Tibial nerve (tissue), 4 donors: ENCODE data around the gene NFKBIE. TPM values are rescaled to one million over a fixed set of nuclear protein-coding genes. Genes with fewer than 3 reads are reported as not detected.

Source experiments
- DNase-seq, 2 donors: peaks; one replicate each; pipeline ENCODE4 v3.0.0-alpha.2; 2019; ENCODE audit warnings: low spot score in 2 of 2
- H3K27ac ChIP-seq, 4 donors: fragments of 200-600 bp; sonication (generic) in 3 of 4; one replicate each; pipeline ENCODE4 v1.5.1; 2017 to 2019; ENCODE audit warnings: mild to moderate bottlenecking in 1 of 4
- H3K27me3 ChIP-seq, 2 donors: fragments of 200-600 bp; sonication (generic) in 1 of 2; one replicate each; pipeline versions ENCODE4 v1.5.1 to v1.6.0; 2017 to 2019
- H3K36me3 ChIP-seq, 3 donors: fragments of 200-600 bp; sonication (generic); one replicate each; pipeline ENCODE4 v1.5.1; 2018 to 2019
- H3K4me1 ChIP-seq, 4 donors: fragments of 200-600 bp; sonication (generic) in 3 of 4; one replicate each; pipeline ENCODE4 v1.5.1; 2017 to 2019
- H3K4me3 ChIP-seq, 4 donors: fragments of 200-600 bp; sonication (generic) in 3 of 4; one replicate each; pipeline ENCODE4 v1.5.1; 2017 to 2019; ENCODE audit warnings: mild to moderate bottlenecking in 1 of 4, moderate library complexity in 1 of 4
- H3K9me3 ChIP-seq, 4 donors: fragments of 200-600 bp; sonication (generic) in 3 of 4; one replicate each; pipeline ENCODE4 v1.5.1; 2017 to 2019
- EP300 ChIP-seq, 2 donors: sonication (generic); formaldehyde crosslinking; IDR thresholded peaks; one replicate each; pipeline ENCODE4 v1.6.1; 2017; ENCODE audit warnings: antibody characterized with exemption in 2 of 2, mild to moderate bottlenecking in 1 of 2
- POLR2A ChIP-seq, 2 donors: fragments of 450-650 bp; IDR thresholded peaks; one replicate each; pipeline ENCODE4 v1.6.1; 2017; ENCODE audit warnings: antibody characterized with exemption in 2 of 2, mild to moderate bottlenecking in 2 of 2, moderate library complexity in 2 of 2
- WGBS, 2 donors: methylation state at CpG; one replicate each; pipeline ENCODE4 v1.1.5; 2018; 5-methylcytosine and 5-hydroxymethylcytosine counted together
- total RNA-seq, 4 donors: library from RNA; depleted of rRNA; stranded (reverse); fragments of >200 nt; gene quantifications; one replicate each; pipeline ENCODE4 v1.1.0, GENCODE V29; 2016
- TF ChIP-seq, protein P1 (sequence below), 5 experiments: fragments of 200-600 bp in 3 of 5; fragments of 450-650 bp in 2 of 5; sonication (generic) in 3 of 5; IDR thresholded peaks; one replicate each; pipeline ENCODE4 v1.5.1; 2016 to 2019; ENCODE audit warnings: antibody characterized with exemption in 5 of 5, mild to moderate bottlenecking in 3 of 5, moderate library complexity in 2 of 5

The NFKBIE gene
- total RNA-seq, 4 donors from 2014 or later = 12.7 to 20.7 (median 16.0) TPM

GRCh38 chr6:44223319-44224028 is 41.9 kb downstream of the NFKBIE start, which contains the start of gene SLC29A1:
SLC29A1 (plus strand) TSS chr6:44223595; CDS start chr6:44227314, 3,719 bp downstream.
- 1% methylated on average over 30 to 36 of the region's 73 CpGs for WGBS, 2 donors
- DNase-seq = peak; percentile 71 to 76
- Histone ChIP-seq H3K27ac (peak within 1 kb of the TSS; percentile 60 to 90 (median 82)), H3K4me1 (peaks cover 0 to 93% (median 51%) of the 10 kb centered on the region in 4 donors), H3K4me3 (peak within 1 kb of the TSS; percentile 44 to 78 (median 61)), H3K9me3 (no peaks in the 10 kb centered on the region), H3K36me3 (no peaks in the 10 kb centered on the region), H3K27me3 (no peaks in the 10 kb centered on the region)
- TF ChIP-seq, protein P1, sequence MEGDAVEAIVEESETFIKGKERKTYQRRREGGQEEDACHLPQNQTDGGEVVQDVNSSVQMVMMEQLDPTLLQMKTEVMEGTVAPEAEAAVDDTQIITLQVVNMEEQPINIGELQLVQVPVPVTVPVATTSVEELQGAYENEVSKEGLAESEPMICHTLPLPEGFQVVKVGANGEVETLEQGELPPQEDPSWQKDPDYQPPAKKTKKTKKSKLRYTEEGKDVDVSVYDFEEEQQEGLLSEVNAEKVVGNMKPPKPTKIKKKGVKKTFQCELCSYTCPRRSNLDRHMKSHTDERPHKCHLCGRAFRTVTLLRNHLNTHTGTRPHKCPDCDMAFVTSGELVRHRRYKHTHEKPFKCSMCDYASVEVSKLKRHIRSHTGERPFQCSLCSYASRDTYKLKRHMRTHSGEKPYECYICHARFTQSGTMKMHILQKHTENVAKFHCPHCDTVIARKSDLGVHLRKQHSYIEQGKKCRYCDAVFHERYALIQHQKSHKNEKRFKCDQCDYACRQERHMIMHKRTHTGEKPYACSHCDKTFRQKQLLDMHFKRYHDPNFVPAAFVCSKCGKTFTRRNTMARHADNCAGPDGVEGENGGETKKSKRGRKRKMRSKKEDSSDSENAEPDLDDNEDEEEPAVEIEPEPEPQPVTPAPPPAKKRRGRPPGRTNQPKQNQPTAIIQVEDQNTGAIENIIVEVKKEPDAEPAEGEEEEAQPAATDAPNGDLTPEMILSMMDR (IDR thresholded peaks at IDR 0.05) = peak in 4 of 5 experiments; percentile 7 to 32 (median 14)
- TF ChIP-seq EP300 (IDR thresholded peaks at IDR 0.05) = peak in 1 of 2 donors; percentile 42
- TF ChIP-seq POLR2A (IDR thresholded peaks at IDR 0.05) = peak in 1 of 2 donors; percentile 30

- no peaks in the 10 kb centered on the region for H3K36me3 ChIP-seq
- DNase-seq = no peak
- no peaks in the 10 kb centered on the region for H3K9me3 ChIP-seq
- peaks cover 0 to 93% (median 55%) of the 10 kb centered on the region in 4 donors for H3K4me1 ChIP-seq
- WGBS, 2 donors = 21 to 23% methylated on average over 26 of the region's 26 CpGs
- peak overlapping the region; percentile 60 to 90 (median 82) for H3K27ac ChIP-seq
- TF ChIP-seq EP300 (IDR thresholded peaks at IDR 0.05) (no peak), POLR2A (IDR thresholded peaks at IDR 0.05) (no peak)
- TF ChIP-seq, protein P1 (IDR thresholded peaks at IDR 0.05) = no peak
- H3K4me3 ChIP-seq = peak overlapping the region; percentile 24 to 78 (median 61)
- no peaks in the 10 kb centered on the region for H3K27me3 ChIP-seq
Measured at GRCh38 chr6:44222486-44223318, 42.6 kb downstream of the NFKBIE start.

GRCh38 chr6:44221961-44222335 is 43.4 kb downstream of the NFKBIE start:
- H3K27ac ChIP-seq = peak overlapping the region; percentile 60 to 90 (median 82)
- peak overlapping the region in 1 of 4 donors; percentile 75 for H3K4me3 ChIP-seq
- H3K9me3 ChIP-seq = no peaks in the 10 kb centered on the region
- peaks cover 0 to 93% (median 47%) of the 10 kb centered on the region in 4 donors for H3K4me1 ChIP-seq
- no peaks in the 10 kb centered on the region for H3K36me3 ChIP-seq
- 45 to 47% methylated on average over 2 of the region's 2 CpGs for WGBS, 2 donors
- TF ChIP-seq POLR2A (IDR thresholded peaks at IDR 0.05) (no peak), EP300 (IDR thresholded peaks at IDR 0.05) (no peak)
- TF ChIP-seq, protein P1 (IDR thresholded peaks at IDR 0.05) = no peak
- DNase-seq = no peak
- H3K27me3 ChIP-seq = no peaks in the 10 kb centered on the region

- 3 to 10% methylated on average over 4 of the region's 4 CpGs for WGBS, 2 donors
- Histone ChIP-seq H3K27ac (peak overlapping the region; percentile 60 to 90 (median 82)), H3K36me3 (no peaks in the 10 kb centered on the region), H3K9me3 (no peaks in the 10 kb centered on the region), H3K4me3 (peak overlapping the region in 1 of 4 donors; percentile 75), H3K27me3 (no peaks in the 10 kb centered on the region), H3K4me1 (peaks cover 0 to 92% (median 46%) of the 10 kb centered on the region in 4 donors)
- peak; percentile 77 to 81 for DNase-seq
- TF ChIP-seq EP300 (IDR thresholded peaks at IDR 0.05) (peak; percentile 25 to 83), POLR2A (IDR thresholded peaks at IDR 0.05) (peak in 1 of 2 donors; percentile 7)
- TF ChIP-seq, protein P1 (IDR thresholded peaks at IDR 0.05) = peak; percentile 77 to 90 (median 87)
Measured at GRCh38 chr6:44221291-44221960, 43.9 kb downstream of the NFKBIE start.
